GM19328 (cell line): ENCODE results near the gene NXN.
"Not testable (repeated sequence)": the region's sequence is repeated elsewhere in the genome, so short reads cannot be mapped to it uniquely, and the experiment has no call there.

ENCODE experiments used
- ATAC-seq: cut with Tn5 transposase; IDR thresholded peaks from one replicate; pipeline ENCODE4 v1.9.1; 2021; ENCODE audit warnings: mild to moderate bottlenecking, moderate library complexity; ENCODE audit not compliant: unreplicated experiment

NXN gene

DNA sequence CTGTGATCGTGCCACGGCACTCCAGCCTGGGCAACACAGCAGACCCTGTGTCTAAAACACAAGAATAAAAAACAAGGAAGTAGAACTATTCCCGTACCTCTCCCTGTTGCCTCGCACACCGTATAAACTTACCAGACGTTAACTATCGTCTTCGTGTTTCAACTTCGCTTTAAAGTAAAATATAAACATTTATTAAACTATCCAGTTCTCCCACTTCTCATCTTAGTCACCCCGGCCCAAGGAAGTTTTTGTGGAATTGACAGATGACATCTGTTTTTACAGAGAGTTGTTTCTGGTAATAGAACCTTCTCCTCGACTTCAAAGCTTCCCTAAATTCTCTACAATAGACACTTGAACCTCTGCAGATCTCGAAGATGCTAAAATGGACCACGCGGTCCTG, 83.1 kb downstream of the NXN start:
- ATAC-seq, result no peak

DNA sequence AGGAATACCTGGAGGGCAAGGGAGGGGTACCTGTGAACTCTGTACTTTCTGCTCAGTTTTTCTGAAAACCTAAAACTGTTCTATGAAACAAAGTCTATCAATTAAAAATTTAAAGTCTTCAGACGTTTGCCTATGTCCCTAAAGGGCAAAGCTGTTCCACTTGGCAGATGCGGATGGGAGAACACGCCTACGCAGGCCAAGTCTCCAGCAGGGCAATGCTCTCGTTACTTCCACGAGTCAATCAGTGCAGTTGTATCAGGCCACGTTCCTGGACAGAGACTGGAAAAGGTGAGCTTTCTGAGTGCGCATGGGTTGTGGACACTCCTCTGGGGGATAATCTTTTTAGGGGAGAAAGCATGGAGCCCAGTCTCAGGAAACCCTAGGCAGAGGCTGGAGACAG, 86.6 kb downstream of the NXN start:
- no peak for ATAC-seq

DNA sequence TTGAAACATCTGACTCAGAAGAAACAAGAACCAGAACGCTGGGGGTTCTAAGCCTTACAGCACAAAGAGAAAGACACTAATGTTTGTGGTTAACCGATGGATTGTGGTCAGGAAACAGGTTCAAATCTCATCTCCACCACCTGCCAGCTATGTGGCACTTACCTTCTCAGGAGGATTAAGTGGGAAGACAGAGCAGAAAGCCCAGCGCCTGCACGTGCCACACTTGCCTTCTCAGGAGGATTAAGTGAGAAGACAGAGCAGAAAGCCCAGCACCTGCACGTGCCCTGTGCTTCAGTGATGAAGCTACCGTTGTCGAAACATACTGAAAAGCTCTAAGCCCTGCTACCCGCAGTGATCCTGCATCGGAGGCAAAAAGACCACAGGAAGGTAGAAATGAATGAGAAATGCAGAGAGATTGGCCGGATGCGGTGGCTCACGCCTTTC, 90.6 kb downstream of the NXN start:
- no peak for ATAC-seq

DNA sequence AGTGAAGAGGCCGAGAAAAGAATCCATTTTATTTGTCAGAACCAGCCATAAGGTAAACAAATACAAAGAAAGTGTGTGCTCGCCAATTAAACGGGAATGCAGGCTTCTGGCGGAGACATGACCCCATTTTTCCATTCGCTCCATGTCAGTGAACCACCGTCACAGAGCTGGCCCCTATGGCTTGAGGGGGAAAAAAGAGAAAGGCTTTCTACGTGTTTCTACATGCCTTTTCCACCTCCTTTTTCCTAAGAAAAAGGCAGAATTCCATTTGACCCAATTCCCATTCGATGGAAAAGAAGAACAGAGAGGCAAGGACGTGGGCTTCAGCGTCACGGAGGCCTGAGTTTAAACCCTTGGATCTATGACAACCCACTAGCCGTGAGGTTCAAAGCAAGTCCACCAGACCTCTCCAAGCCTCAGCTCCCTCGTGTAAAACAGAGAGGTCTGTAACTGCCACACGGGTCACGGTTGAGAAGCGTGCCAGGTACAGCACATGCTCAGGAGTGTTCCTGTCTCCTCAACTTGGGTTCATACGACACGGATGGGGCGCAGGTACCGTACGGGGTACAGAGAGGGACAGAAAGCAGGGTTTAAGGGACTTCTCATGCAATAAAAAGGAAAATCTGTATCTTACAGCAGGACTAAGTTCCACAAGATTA, 91.9 kb downstream of the NXN start:
- no peak for ATAC-seq

DNA sequence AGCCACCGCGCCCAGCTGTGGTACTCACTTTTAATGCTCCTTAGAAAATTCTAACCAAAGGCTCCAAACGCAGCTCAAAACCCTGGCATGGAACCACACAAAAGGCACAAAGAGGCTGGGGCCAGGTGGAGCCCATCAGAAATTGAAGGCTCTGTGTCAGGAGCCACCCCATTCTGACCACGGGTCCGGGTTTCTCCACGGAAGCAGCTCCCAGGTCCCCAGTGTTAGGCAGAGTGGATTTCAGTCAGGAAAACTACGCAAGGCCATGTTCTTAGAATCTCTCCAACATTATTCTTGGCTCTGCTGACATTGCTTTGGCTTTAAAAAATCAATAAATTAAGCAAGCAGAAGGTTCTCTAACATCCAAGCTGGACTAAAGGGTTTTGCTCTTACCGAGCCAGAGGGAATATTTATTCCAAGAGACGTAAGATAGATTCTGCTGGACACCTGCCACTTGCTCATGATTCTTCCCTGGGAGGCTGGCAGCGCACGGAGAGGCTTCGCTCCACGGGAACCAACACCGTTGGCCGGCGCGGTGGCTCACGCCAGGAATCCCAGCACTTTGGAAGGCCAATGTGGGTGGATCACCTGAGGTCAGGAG, 93.5 kb downstream of the NXN start:
- ATAC-seq, result no peak

DNA sequence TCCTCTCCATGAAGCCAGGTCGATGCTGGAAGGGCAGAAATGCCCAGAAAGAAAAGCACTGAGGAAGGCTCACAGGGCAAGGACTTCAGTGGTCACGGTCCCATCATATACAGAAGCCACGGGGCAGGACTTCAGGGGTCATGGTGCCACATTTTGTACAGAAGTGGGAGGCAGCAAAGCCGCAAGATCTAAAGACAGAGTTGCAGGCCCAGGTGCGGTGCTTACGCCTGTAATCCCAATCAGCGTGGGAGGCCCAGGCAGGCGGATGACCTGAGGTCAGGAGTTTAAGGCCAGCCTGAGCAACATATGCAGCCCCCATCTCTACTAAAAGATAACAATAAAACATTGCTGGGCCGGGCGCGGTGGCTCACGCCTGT, 96.0 kb downstream of the NXN start:
- ATAC-seq, result no peak

DNA sequence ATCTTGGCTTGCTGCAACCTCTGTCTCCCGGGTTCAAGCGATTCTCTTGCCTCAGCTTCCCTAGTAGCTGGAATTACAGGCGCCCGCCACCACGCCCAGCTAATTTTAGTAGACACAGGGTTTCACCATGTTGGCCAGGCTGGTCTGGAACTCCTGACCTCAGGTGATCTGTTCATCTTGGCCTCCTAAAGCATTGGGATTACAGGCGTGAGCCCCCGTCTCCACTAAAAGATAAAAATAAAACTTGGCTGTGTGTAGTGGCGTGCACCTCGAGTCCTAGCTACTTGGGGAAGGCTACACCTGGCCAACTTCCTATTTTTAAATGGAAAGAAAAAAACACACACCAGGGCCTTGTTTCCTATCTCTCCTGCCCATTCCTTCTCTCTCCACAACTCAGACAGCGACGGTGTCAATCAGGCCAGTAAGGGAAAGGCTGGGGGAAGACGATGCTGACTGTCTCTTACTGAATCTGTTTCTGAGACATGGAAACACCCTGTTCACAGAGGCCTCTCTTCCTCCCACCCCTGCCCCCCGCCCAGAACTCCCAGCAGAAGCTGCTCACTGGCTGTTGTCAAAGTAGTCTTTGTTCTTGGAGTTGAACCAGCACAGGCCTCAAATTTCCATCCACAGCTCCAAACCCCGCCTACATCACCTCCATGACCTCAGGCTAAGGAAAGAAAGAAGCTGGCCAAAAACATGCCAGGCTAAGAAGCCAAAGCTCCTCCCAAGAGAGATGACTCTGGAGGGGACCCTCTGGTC, 96.6 kb downstream of the NXN start:
- ATAC-seq, result no peak

DNA sequence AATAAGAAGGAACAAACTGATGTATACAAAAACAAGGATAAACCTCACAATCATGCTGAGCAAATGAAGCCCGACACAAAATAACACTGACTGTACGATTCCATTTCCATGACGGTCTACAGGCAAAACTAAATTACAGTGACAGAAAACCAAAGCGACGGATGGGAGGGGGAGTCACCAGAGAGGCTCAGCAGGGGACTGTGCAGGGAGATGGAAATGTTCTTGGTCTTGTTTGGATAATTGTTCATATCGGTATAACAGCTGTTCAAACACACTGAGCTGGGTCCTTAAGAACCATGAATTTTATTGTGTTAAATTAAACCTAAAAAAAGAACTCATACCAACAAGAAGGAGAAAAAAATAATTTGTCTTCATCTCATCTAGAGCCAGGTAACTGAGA, 97.8 kb downstream of the NXN start:
- ATAC-seq, result no peak

DNA sequence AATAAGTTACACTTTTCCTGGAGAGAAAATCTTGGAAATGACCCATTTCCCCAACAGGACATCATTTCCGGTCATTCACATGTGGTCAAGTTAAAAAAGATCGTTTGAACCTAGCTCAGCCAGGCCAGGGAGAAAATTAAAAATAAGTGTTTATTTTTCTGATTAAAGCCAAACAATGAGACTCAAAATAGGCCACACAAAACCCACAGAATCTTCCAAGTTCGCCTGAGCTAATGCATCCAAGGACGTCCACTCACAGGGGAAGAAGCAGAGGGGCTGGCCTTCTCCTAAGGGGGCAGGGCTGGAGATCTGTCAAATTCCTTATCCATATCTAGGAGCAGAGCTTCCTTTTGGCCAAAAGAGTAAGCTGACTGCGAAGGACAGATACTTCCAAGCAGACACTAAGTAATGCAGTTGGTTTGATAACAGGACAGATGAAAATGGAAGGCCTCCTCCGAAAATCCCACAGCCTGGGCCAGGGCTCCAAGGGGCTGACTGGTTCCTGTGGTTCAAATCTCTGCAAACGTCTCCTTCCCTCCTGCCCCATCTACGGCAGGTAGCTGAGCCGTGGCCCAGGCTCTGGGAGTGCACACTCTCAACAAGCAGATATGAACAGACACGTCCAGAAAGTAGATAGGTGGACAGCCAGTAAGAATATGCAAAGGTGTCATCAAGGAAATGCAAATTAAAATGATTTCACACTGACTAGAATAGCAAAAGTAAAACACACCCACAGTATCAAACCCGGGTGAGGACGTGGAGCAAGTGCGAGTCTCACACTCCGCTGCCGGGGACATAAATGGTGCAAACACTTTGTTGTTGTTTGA, 98.9 kb downstream of the NXN start:
- no peak for ATAC-seq

DNA sequence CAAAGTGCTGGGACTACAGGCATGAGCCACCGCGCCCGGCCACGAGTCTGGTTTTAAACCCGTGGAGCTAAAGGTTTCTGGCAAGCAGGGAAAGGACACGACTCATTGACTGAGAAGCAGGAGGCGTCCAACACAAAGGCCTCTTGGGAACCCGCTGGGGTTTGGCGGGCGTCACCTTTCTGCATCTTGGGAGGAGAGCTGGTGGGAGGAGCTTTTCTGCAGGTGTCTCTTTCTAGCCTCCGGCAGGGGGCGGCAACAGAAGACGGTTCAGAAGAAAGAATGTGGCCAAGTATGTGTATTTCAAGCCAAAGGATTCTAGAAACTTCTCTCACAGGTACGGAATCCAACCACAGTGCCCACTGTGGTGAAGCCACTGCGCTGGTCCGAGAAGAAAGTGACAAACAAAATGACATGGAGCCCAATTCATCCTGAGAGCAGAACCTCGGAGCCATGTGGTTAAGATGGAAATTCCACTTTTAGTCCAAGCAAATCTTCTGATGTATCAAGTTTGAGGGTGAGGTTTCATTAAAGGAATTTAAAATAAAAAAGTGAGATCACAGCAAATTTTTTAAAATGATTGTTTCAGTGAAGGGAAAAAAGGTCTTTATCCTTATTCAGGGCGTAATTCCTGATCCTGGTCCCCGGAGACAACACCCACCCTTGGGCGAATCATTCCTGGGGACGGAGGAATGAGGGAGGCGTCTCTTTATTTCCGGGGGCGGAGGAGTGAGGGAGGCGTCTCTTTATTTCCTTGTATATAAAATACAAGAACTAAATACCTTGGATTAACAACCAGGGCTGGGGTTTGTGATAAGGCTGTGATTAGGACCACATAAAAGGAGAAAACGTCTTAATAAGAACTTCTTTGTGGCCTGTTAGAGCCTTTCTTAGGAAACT, 99.8 kb downstream of the NXN start:
- ATAC-seq, result no peak

DNA sequence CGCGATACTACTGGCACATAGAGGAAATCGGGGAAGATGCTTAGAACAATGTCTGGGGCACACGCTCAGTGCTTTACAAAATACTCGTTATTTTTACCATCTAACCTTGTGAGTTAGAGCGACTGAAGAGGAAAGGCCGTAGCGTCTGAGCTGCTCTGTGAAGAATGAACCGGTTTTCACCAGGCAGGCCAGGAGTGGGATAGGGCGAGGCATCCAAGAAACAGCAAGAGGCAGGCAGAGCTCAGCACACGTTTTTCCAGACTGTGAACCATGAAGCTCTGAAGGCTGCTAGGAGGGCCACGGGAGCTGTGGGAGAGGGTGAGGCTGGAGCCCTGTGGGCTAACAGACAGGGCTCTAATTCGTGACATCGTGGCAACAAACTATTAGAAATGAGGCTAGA, 101.9 kb downstream of the NXN start:
- ATAC-seq, result no peak

DNA sequence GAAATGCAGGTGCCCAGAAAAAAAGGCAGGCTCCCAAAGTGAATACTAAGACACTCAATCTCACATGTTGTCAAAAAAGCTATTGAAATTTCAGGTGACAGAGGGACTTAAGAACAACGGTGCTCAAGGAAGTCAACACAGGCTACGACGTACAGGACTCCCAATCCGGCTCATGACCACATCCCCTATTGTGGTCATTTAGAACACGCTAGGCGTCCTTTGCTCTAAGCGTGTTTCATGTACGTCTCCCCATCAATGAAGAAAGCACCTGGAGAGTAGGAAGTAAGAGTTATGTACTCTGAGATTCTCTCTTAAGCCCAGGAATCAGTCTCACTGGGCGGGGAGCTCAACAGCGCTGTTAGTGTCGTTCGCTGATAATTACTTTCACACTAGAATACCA, 103.3 kb downstream of the NXN start:
- no peak for ATAC-seq

DNA sequence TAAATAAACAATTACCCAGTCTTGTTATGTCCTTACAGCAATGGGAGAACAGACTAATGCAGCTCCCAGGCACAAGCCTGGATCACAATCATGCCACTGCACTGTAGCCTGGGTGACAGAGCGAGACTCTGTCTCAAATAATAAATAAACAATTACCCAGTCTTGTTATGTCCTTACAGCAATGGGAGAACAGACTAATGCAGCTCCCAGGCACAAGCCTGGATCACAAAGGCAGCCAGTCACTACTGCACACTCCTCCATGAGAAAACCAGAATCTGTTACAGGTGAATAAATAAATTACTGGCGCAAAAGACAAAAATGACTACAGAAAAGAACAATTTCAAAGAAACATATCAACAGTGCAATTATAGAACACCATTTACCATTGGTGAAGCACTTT, 105.0 kb downstream of the NXN start:
- not testable (repeated sequence) for ATAC-seq

DNA sequence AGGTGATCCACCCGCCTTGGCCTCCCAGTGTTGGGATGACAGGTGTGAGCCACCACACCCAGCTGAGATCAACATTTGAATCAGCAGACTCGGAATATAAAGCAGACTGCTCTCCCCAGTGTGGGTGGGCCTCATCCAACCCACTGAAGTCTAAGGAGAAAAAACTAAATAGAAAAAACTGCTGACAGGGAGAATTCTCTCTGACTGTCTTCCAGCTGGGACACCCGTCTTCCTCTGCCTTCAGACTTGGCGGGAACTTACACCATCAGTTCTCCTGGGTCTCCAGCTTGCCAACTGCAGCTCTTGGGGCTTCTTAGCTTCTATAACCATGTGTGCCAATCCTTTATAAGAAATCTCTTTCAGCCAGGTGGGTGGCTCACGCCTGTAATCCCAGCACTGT, 106.7 kb downstream of the NXN start:
- ATAC-seq, result no peak

DNA sequence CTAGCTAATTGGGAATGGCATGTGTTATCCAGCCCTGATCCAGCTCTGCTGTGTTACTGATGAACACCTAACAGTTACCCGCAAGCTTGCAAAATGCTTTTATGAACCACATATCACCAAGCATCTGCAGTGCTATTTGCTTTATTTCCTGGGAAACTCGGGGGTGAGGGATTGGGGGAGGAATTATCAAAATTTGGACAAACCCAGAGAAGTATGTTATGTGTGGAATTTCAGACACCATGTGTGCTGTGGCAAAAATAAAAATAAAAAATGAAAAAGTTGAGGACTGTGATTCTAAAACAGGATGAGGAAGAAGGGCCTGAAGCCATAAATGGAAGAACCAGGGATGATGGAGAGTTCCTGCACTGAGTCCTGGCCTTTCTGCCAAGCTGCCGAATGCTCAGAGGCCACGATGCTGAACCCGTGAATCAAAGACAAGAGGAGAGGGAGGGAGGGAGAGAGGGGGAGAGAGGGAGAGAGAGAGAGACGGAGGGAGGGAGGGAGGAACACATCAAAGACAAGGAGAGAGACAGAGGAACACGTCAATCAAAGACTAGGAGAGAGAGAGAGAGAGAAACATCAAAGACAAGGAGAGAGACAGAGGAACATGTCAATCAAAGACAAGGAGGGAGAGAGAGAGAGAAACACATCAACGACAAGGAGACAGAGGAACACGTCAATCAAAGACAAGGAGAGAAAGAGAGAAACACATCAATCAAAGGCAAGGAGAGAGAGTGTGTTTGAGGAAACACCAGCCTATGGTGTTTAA, 107.6 kb downstream of the NXN start:
- no peak for ATAC-seq

DNA sequence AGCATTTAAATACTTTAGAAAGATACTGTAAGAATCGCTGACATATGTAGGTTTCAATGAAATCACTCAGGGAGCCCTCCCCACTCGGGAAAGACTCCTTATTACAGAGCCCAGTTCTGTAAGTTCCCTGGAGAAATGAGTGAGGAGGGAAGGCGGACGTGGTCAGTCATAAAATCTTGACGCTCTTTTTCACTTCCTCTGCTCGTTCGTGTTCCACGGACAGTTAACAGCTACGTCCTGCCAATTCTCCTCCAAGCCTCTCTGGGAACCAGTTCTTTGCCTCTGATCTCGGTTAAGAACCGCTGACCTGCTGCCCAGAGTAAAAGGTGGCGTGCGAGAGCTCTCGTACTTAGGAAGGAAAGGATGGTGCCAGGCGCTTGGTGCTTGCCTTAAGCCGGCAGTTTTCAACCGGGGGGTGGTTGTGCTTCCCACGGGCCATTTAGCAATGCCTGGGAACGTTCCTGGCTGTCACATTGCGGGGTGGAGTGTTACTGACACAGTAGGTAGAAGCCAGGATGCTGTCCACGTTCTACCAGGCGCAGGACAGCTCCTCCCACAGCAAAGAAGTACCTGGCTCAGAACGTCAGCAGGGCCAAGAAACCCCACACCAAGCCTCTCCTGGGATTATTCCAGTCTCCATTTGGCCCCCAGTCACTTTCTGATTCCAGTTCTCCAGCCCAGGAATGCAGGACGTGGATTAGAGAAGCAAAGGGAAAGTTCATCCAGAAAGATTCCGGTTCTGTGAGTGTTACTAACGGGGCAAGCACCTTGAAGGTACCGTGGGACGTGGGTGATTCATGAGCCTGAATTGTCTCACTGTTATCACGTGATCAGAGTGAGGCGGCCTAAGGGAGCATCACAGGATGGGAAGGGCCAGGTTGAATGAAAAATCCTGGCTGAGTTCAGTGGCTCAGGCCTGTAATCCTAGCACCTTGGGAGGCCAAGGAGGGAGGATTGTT, 109.7 kb downstream of the NXN start:
- no peak for ATAC-seq

DNA sequence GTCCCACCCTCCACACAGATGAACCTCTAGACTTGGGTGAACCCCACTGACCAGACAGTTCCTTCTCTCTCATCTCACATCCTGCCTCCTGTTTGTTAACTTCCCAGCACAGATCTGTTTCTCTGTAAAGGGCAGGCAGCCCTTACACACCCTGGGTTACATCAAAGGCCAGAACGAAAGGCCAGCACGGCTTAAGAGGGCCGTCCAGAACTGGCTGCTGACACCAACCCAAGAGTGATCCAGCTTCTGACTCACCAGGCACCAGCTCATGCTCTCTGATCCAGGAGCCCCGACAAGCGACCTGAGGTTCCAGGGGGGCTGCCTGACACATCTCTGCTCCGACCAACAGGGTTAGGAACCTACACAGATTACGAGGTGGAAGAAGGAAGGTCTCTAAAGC, 110.5 kb downstream of the NXN start:
- ATAC-seq, result no peak

DNA sequence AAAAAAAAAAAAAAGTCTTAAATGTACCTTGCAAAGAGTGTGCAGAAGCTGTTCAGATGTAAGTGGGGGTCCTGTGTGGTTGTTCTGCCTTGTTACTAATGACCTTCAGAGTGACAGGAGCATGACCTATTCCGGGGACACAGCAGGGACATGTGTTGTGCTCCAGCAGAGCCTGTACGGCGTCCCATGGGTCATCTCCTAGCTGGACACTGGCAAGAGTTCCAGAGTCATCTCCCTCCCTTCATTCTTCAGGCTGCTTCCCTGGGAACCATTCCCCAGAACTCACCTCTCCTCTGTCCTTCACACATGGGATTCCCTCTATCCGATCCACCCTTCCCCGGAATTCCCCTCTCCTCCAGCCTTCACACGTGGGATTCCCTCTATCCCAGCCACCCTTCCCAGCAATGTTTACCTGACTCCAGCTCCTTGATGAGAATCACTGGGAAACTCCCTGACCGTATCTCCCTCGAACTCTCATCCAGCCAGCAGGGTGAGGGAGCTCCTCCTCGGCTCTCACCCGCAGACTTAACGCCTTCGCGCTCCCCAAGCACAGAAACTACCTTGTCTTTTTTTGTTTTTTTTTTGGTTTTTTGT, 111.6 kb downstream of the NXN start:
- ATAC-seq, result no peak
